LHCN-M2 (cell line): ENCODE data around the gene BOLL. TPM values are rescaled to one million over a fixed set of nuclear protein-coding genes. Genes with fewer than 3 reads are reported as not detected.
"Not testable (repeated sequence)": the region's sequence is repeated elsewhere in the genome, so short reads cannot be mapped to it uniquely, and the experiment has no call there.

ENCODE experiments used
- DNase-seq: peaks from one replicate; pipeline ENCODE4 v3.0.0-alpha.2; 2012; ENCODE audit warnings: low read depth
- total RNA-seq: library from RNA; depleted of rRNA; stranded (reverse); fragments of >200 nt; gene quantifications from 2 replicates; pipeline ENCODE4 v1.2.3, GENCODE V29; 2014; rRNA removed

Gene BOLL
- total RNA-seq, 1 experiment from 2014 or later, result not detected

- no peak for DNase-seq
These were observed 78.3 kb downstream of the BOLL start for GRCh38 chr2:197706839-197707207.

- peak; percentile 25 for DNase-seq
These were observed 78.9 kb downstream of the BOLL start for GRCh38 chr2:197705912-197706838.

GRCh38 chr2:197705121-197705911, 79.8 kb downstream of the BOLL start, which contains the start of gene MARS2:
TSS of gene MARS2 (plus strand) at chr2:197705369. CDS start at chr2:197705406, 37 bp downstream.
- DNase-seq, result peak; percentile 88

GRCh38 chr2:197704434-197705120, 80.5 kb downstream of the BOLL start:
- DNase-seq, result no peak

- DNase-seq, result no peak
These were observed 84.2 kb downstream of the BOLL start for GRCh38 chr2:197700960-197701359.

- not testable (repeated sequence) for DNase-seq
These were observed 85.4 kb downstream of the BOLL start for GRCh38 chr2:197699724-197700123.

- not testable (repeated sequence) for DNase-seq
These were observed 88.5 kb downstream of the BOLL start for GRCh38 chr2:197696571-197696970.

- not testable (repeated sequence) for DNase-seq
These were observed 89.1 kb downstream of the BOLL start for GRCh38 chr2:197695971-197696370.

- not testable (repeated sequence) for DNase-seq
These were observed 89.9 kb downstream of the BOLL start for GRCh38 chr2:197695206-197695605.

- peak; percentile 29 for DNase-seq
These were observed 107.6 kb downstream of the BOLL start for GRCh38 chr2:197677483-197677882.

GRCh38 chr2:197677056-197677455, 108.1 kb downstream of the BOLL start:
- no peak for DNase-seq

Other genes with a start within 250 kb of the BOLL start
- 0.40 and 0.83 TPM in 2 replicates for gene RFTN2, start 109.7 kb downstream of the BOLL start, total RNA-seq
- 4.4 and 5.9 TPM in 2 replicates for gene MARS2, start 80.0 kb downstream of the BOLL start, total RNA-seq
- 0.06 TPM in 1 of 2 replicates, not detected in the other for gene PLCL1, start 19.3 kb upstream of the BOLL start, total RNA-seq